HG03139 (cell line): ENCODE measurements around the gene CHERP.
"Not testable (repeated sequence)": the region's sequence is repeated elsewhere in the genome, so short reads cannot be mapped to it uniquely, and the experiment has no call there.

Experiments used
- ATAC-seq: cut with Tn5 transposase; IDR thresholded peaks from one replicate; pipeline ENCODE4 v1.9.1; 2021; ENCODE audit not compliant: unreplicated experiment

CHERP gene

DNA sequence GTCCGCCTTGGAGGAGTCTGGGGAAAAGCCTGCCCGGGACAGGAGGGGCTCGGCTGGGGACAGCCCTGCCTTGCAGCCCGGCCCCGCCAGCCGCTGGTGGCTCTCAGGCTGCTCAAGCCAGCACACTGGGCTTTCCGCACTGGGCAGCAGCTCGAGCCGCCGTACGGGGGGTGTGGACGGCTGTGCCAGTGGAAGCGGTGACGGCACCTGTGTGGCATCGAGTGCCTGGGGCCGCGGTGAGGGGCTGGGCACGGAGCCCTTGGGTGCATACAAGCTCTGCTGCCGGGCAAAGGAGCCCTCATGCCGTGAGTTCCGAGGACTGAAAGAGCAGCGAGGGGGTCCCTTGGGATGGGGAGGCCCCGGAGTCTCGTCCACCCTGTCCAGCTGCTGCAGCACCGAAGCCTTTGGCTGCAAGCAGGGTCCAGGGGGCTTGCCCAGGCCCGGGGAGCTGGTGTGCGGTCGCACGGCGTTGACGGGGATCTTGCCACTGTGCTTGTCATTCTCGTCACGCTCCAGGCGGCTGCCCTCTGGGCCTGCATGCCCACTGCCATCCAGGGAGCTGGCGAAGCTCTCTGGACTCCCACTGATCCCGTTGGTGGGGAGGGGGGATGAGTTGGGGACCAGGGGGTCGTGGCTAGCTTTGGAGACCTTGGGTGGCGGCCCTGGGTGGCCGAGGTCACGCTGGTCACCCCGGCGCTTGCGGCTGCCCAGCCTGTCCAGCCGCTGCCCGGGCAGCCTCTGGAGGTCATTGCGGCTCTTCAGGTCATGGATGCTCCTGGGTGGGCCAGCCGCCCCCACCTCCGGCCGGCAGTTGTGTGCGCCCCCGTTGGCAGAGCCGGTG is 34.7 kb upstream of the CHERP start:
- ATAC-seq: no peak

GRCh38 chr19:16575861-16576689 is 33.8 kb upstream of the CHERP start:
- ATAC-seq: no peak

- ATAC-seq: no peak
These were observed 33.0 kb upstream of the CHERP start for GRCh38 chr19:16575282-16575681.

- no peak for ATAC-seq
These were observed 31.7 kb upstream of the CHERP start for GRCh38 chr19:16573925-16574324.

DNA sequence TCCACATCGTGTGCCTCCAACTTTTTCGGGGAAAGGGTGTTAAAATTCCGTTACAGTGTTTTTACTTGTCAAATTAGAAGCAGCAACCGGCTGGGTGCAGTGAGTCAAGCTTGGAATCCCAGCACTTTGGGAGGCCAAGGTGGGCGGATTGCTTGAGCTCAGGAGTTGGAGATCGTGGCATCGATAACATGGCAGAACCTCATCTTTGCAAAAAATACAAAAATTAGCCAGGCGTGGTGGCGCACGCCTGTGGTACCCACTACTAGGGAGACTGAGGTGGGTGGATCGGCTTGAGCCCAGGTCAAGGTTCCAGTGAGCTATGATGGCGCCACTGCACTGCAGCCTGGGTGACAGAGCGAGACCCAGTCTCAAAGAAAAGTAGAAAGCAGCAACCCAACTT is 31.1 kb upstream of the CHERP start:
- no peak for ATAC-seq

GRCh38 chr19:16572332-16573211 is 30.3 kb upstream of the CHERP start, which contains the start of gene SLC35E1:
TSS of gene SLC35E1 (minus strand) at chr19:16572415. CDS start at chr19:16572364, 51 bp downstream.
- peak; percentile 72 for ATAC-seq

DNA sequence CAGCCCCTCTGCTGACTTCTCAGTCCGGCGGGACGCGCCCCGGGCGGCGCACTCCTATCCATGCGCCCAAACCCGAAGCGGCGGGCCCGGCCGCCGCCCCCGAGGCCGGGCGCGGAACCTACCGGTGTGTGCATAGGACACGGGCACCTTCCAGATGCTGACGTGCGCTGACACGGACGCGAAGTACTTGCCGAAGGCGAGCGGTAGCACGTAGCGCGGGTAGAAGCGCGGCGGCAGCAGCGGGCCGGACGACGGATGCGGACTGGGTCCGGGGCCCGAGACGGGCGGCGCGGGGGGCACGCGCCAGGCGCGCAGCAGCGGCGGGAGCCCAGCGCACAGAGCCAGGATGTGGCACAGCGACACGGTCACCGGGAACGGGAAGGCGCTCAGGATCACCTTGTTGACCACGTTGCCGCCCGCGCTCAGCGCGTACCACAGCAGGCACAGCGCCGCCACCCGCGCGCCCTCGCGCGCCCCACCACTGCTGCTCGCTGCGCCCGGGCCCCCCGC is 29.6 kb upstream of the CHERP start:
- ATAC-seq: peak; percentile 26

DNA sequence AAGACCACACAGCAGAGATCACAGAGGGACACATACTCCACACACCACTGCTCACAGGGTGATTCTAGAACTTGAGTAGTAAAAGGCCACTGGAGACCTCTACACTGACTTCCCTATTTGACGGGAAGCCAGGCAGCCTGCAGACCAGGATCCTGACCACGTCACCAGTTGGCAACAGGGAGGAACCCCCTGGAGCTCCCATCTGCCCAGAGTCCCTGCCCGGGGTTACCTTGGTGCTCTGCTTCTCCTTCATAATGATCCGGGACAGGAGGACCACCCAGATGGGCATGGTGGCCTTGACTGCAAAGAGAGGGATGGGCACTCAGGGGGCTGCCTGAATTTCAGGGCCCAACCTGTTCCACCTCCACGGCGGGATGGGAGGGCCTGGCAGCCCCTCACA is 29.0 kb upstream of the CHERP start:
- ATAC-seq: no peak

DNA sequence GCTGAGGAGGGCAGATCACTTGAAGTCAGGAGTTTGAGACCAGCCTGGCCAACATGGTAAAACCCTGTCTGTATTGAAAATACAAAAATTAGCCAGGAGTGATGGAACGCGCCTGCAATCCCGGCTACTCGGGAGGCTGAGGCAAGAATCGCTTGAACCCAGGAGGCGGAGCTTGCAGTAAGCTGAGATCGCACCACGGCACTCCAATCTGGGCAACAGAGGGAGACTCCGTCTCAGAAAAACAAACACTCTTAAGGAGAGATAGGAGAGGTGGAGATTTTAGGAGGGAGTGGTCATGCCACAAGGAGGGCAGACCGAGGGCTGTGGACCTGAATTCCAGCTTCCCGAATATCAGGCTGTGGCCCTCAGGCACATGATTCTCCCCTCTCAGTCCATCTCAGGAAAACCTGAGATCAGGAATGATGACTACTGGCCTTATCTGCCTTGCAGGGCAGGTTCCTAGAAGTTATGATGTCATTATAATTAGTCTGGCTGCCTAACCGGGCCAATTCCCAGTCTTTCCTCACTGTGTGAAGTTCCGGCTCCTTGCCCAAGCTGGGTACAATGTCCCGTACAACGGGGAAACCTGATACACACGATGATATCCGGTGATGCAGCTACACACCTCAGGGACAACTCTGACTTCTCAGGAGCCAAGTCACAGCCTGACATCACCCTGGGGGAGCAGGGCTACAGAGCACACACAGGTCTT is 27.5 kb upstream of the CHERP start:
- ATAC-seq: no peak

DNA sequence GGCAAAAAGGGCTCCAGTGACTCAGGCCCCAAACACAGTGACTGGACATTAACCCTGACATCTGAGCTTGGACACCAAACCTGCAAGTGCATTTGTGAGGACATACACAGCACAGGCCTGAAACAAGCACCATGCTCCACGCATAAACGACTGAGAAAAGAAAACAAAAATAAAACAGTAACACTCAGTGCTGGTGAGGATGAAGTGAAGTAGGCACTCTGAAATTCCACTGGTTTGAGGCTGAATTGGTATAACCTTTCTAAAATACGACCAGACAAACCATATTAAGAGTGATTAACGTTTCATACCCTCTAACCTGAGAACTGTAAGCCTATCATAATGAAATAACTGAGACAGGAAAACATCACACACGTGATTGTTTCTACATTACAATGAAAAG is 24.5 kb upstream of the CHERP start:
- no peak for ATAC-seq

DNA sequence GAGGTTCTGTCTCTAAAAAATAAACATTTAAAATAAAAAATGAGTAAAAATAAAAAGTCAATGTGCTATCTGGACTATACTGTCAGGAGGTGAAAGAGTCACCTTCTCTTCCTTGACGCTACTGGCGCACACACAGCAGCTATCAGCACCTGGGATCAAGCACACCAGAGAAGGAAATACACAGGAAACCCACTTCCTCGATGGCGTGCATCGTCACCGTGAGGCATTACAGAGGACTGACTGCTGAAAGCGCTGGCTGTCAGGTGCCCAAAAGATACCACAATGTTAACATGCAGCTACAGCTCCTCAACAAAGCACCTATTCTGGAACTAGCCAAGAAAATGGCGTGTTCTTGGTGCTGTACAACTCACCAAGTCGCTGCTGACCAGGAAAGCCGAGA is 23.9 kb upstream of the CHERP start:
- ATAC-seq: no peak

- no peak for ATAC-seq
These were observed 22.6 kb upstream of the CHERP start for GRCh38 chr19:16564842-16565241.

GRCh38 chr19:16562608-16563025 is 20.4 kb upstream of the CHERP start:
- no peak for ATAC-seq

GRCh38 chr19:16561382-16561781 is 19.1 kb upstream of the CHERP start:
- ATAC-seq: no peak

GRCh38 chr19:16559780-16560276 is 17.6 kb upstream of the CHERP start:
- no peak for ATAC-seq

GRCh38 chr19:16554776-16555175 is 12.5 kb upstream of the CHERP start:
- no peak for ATAC-seq

DNA sequence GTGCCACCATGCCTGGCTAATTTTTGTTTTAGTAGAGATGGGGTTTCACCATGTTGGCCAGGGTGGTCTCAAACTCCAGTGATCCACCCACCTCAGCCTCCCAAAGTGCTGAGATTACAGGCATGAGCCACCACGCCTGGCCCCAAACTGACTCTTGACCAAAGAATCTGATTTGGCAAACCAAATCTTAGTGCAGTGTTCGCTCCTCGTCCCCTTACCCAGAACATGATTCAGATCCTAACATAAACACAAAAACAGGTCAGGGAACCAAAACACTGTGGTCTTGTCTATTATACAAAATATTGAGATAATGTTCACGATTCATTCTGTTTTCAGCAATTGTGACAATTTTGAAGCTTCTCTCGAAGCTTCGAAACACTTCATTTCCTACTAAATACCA is 9.7 kb upstream of the CHERP start:
- ATAC-seq: not testable (repeated sequence)

DNA sequence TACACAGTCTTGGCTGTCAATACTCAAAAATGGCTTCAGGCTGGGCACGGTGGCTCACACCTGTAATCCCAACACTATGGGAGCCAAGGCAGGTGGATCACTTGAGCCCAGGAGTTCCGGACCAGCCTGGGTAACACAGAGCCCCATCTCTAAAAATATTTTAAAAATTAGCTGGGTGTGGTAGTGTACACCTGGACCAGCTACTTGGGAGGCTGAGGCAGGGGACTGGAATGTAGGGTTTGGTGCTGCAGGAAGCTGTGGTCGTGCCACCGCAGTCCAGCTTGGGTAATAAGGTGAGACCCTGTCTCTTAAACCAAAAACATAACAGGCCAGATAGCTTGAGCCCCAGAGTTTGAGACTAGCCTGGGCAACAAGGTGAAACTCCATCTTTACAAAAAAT is 6.7 kb upstream of the CHERP start:
- ATAC-seq: no peak

DNA sequence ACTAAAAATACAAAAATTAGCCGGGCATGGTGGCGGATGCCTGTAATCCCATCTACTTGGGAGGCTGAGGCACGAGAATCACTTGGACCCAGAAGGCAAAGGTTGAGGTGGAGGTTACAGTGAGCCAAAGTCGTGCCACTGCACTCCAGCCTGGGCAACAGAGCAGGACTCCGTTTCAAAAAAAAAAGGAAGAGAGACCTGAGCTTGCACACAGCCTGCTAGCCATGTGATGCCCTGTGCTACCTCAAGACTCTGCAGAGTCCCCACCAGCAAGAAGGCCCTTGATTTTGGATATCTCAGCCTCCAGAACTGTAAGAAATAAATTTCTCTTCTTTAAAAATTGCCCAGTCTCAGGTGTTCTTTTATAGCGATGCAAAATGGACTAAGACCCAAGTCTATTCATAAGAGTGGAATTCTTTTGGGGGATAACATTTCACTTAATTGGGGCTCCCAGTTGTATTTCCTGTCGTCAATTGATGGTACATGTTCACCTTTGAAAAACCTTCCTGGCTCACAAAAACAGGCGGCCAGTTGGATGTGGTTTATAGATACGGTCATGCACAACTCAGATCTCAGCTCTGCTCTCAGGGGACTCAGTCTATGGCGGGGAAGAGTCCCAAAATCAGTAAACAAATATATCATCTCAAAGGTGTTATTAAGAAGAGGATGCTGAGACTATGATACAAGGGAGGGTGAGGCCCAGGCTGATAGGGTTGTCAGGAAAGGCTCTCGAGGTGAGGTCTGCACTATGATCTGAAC is 2.4 kb upstream of the CHERP start:
- no peak for ATAC-seq
